Measurements from ENCODE around the gene TXNL4B.
"Not testable (repeated sequence)": the region's sequence is repeated elsewhere in the genome, so short reads cannot be mapped to it uniquely, and the experiment has no call there.

Gene TXNL4B

DNA sequence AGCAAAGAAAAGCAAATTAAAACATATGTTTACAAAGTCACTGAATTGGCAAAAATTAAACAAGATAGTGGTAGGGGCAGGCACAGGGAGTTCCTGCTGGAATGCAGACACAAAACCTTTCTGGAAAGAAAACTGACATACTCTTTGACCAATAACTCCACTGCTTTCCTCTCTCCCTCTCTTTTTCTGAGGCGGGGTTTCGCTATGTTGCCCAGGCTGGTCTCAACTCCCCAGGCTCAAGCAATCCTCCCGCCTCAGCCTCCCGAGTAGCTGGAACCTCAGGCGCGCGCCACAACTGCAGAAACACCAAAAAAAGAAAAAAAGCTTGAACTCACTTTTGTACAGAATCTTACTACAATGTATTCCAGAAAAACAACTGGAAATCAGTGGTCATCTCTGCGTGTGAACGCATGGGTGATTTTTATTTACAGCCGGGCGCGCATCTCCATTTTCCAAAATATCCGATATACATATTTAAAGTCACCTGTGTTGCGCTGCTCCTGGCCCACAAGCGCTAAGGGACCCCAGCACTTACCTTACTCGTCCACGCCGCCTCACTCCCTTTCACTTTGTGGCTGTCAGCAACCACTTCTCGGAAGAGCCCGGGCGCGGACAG is 480 bp downstream of the TXNL4B start:
- H3K4me3 ChIP-seq (ENCODE audit: low read depth, low read length) = peak overlapping the region; percentile 96
- TF ChIP-seq, protein P1, sequence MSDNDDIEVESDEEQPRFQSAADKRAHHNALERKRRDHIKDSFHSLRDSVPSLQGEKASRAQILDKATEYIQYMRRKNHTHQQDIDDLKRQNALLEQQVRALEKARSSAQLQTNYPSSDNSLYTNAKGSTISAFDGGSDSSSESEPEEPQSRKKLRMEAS (IDR thresholded peaks at IDR 0.05; ENCODE audit: low read depth, low read length) = no peak
- TF ChIP-seq, protein P2, sequence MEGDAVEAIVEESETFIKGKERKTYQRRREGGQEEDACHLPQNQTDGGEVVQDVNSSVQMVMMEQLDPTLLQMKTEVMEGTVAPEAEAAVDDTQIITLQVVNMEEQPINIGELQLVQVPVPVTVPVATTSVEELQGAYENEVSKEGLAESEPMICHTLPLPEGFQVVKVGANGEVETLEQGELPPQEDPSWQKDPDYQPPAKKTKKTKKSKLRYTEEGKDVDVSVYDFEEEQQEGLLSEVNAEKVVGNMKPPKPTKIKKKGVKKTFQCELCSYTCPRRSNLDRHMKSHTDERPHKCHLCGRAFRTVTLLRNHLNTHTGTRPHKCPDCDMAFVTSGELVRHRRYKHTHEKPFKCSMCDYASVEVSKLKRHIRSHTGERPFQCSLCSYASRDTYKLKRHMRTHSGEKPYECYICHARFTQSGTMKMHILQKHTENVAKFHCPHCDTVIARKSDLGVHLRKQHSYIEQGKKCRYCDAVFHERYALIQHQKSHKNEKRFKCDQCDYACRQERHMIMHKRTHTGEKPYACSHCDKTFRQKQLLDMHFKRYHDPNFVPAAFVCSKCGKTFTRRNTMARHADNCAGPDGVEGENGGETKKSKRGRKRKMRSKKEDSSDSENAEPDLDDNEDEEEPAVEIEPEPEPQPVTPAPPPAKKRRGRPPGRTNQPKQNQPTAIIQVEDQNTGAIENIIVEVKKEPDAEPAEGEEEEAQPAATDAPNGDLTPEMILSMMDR (IDR thresholded peaks at IDR 0.05; ENCODE audit: low read depth, low read length) = no peak
- TF ChIP-seq MYC (IDR thresholded peaks at IDR 0.05; ENCODE audit: low read depth, low read length) (no peak), POLR2A (IDR thresholded peaks at IDR 0.05; ENCODE audit: extremely low read depth, insufficient read length) (no peak)
- peak; percentile 52 for DNase-seq (ENCODE audit: low read depth)

DNA sequence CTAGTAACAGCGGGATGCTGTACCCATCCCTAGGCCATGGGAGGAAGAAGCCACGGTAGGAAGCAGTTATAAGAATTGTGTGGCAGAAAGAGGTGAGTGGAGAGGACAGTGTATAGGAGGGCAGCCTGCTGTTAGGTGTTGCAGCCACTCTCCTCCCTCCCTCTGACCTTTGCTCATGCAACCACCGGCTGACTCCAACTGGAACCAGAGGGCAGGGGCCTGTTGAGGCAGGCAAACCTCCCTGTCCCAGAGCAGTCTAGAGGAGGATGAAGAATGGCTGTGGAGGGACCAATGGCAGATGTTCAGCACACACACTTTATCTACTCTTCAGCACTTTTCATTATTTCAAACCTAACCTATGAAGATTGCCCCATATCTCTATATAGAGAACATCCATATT is 2.2 kb downstream of the TXNL4B start:
- no peak for DNase-seq (ENCODE audit: low read depth)
- TF ChIP-seq, protein P1 (IDR thresholded peaks at IDR 0.05; ENCODE audit: low read depth, low read length) = no peak
- TF ChIP-seq MYC (IDR thresholded peaks at IDR 0.05; ENCODE audit: low read depth, low read length) = no peak
- TF ChIP-seq, protein P2 (IDR thresholded peaks at IDR 0.05; ENCODE audit: low read depth, low read length) = no peak
- no peak for TF ChIP-seq POLR2A (IDR thresholded peaks at IDR 0.05; ENCODE audit: extremely low read depth, insufficient read length)
- H3K4me3 ChIP-seq (ENCODE audit: low read depth, low read length) = peak overlapping the region; percentile 3

DNA sequence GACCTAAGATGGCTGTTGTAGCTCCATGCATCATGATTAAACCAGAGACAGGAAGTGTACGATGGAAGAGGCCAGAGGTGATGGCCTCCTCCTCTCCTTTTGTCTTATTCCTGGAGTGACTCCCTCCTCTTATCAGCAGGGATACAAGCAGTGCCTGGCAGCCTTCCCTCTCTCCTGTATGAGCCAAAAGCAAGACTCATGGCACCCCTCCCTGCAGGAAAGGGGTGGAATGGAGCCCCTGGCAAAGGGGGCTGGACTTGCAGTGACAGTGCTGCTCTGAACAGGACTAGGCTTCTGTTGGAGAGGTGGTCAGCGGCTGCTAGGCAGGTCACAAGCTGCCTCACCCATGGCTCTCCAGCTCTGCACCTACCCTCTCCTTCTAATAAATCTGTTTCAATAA is 8.4 kb downstream of the TXNL4B start:
- H3K4me3 ChIP-seq (ENCODE audit: low read depth, low read length) = no peak overlapping the region
- no peak for DNase-seq (ENCODE audit: low read depth)
- TF ChIP-seq, protein P2 (IDR thresholded peaks at IDR 0.05; ENCODE audit: low read depth, low read length) = no peak
- no peak for TF ChIP-seq MYC (IDR thresholded peaks at IDR 0.05; ENCODE audit: low read depth, low read length)
- TF ChIP-seq, protein P1 (IDR thresholded peaks at IDR 0.05; ENCODE audit: low read depth, low read length) = no peak
- TF ChIP-seq POLR2A (IDR thresholded peaks at IDR 0.05; ENCODE audit: extremely low read depth, insufficient read length) = no peak

DNA sequence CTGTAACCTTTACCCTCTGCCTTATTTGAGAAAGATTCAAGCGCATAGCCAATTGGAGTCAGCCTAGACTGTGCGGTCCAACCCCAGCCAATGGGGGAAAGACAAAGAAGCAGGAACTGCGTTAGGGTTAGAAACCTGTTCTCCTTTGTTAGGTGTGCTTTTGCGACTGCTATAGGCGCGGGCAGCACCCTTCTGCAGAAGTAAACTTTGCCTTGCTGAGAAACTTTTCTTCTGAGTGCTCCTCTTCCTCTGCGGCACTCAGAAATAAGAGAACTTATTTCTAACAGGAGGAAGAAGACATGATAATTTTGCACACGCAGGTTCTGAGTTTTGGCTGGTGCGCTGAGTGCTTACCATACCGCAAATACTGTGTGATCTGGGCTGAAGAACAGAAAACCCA is 9.0 kb downstream of the TXNL4B start:
- no peak for TF ChIP-seq MYC (IDR thresholded peaks at IDR 0.05; ENCODE audit: low read depth, low read length)
- TF ChIP-seq, protein P1 (IDR thresholded peaks at IDR 0.05; ENCODE audit: low read depth, low read length) = no peak
- no peak for TF ChIP-seq POLR2A (IDR thresholded peaks at IDR 0.05; ENCODE audit: extremely low read depth, insufficient read length)
- TF ChIP-seq, protein P2 (IDR thresholded peaks at IDR 0.05; ENCODE audit: low read depth, low read length) = no peak
- H3K4me3 ChIP-seq (ENCODE audit: low read depth, low read length) = no peak overlapping the region
- DNase-seq (ENCODE audit: low read depth) = no peak

DNA sequence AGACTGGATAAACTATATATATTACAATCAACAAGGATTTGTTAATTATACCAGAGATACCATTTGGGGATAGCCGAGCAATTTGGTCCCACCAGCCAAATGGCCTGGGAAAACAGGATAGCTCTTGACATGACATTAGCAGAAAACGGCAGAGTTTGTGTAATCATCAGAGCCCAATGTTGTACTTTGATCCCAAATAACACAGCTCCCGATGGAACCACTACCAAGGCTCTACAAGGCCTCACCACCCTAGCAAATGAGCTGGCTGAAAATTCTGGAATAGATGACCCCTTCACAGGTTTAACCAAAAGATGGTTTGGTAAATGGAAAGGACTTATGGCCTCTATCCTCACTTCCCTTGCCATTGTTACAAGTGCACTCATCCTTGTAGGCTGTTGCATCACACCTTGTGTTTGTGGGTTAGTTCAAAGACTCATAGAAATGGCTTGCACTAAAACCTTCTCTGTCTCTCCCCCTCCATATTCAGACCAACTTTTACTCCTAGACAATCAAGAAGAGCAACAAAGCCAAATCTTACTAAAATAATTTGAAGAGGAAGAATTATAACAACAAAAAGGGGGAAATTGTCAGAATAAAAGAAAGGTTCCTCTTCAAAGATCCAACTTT is 9.5 kb downstream of the TXNL4B start:
- H3K4me3 ChIP-seq (ENCODE audit: low read depth, low read length) = no peak overlapping the region
- TF ChIP-seq POLR2A (IDR thresholded peaks at IDR 0.05; ENCODE audit: extremely low read depth, insufficient read length) = no peak
- TF ChIP-seq, protein P2 (IDR thresholded peaks at IDR 0.05; ENCODE audit: low read depth, low read length) = no peak
- TF ChIP-seq, protein P1 (IDR thresholded peaks at IDR 0.05; ENCODE audit: low read depth, low read length) = no peak
- DNase-seq (ENCODE audit: low read depth) = peak; percentile 18

DNA sequence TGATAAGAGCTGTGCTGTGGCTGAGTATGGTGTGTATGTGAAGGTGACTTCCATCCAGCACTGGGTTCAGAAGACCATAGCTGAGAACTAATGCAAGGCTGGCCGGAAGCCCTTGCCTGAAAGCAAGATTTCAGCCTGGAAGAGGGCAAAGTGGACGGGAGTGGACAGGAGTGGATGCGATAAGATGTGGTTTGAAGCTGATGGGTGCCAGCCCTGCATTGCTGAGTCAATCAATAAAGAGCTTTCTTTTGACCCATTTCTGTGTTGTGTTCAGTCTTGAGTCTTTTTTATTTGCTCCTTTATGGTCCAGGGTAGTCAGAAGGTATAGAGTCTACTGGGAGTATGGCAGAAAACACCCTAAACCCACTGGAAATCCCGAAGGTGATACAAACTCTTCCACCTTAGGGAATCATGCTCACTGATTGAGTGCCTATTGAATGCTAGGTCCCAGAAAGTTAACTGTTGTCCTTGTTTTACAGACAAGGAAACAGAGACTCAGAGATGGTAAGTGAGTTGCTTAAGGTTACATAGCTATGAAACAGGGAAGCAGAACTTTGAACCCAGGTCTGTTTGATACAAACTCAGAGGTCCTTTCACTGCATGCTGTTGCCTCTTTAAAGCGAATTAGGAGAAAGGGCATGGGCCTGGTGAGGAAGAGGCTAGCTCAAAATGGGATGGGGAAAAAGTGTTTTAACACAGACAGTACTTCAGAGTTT is 16.3 kb downstream of the TXNL4B start:
- DNase-seq (ENCODE audit: low read depth); H3K4me3 ChIP-seq (ENCODE audit: low read depth, low read length): not testable (repeated sequence)

DNA sequence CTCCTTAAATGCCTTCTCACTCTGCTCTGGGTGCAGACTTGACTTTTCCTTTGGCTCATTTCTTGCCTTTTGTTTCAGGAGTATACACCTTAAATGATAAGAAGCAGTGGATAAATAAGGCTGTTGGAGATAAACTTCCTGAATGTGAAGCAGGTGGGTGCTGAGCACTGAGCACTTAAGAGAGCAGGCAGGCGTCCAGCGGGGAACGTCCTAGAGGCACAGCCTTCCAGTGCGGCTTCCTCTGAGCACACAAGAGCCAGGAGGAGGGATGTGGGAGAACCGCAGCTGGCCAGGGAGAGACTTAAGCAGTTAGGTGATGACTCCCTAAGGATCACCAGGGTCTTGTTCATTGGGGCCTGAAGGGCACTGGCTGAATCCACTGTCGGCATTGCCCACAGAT is 18.4 kb downstream of the TXNL4B start:
- not testable (repeated sequence) for H3K4me3 ChIP-seq (ENCODE audit: low read depth, low read length); DNase-seq (ENCODE audit: low read depth)
